Vagina (tissue), 2 donors: ENCODE results near the gene JAG2. TPM values are rescaled to one million over a fixed set of nuclear protein-coding genes. Genes with fewer than 3 reads are reported as not detected.

Experiments used
- DNase-seq, 2 donors: peaks; one replicate each; pipeline ENCODE4 v3.0.0-alpha.2; 2017; ENCODE audit errors: extremely low spot score in 2 of 2
- H3K27ac ChIP-seq: fragments of 200-600 bp; sonication (generic); one replicate; pipeline ENCODE4 v1.5.1; 2019
- H3K27me3 ChIP-seq: fragments of 200-600 bp; sonication (generic); one replicate; pipeline ENCODE4 v1.5.1; 2019
- H3K36me3 ChIP-seq, 2 donors: fragments of 200-600 bp; sonication (generic); one replicate each; pipeline ENCODE4 v1.5.1; 2017 to 2019
- H3K4me1 ChIP-seq: fragments of 200-600 bp; sonication (generic); one replicate; pipeline ENCODE4 v1.5.1; 2019
- H3K4me3 ChIP-seq, 2 donors: fragments of 200-600 bp; sonication (generic); 1 replicate in 1 of 2; 2 replicates in 1 of 2; pipeline ENCODE4 v1.5.1; 2016 to 2019
- H3K9me3 ChIP-seq: fragments of 200-600 bp; sonication (generic); one replicate; pipeline ENCODE4 v1.5.1; 2019
- CTCF ChIP-seq, 3 experiments: fragments of 450-650 bp in 2 of 3; fragments of 200-600 bp in 1 of 3; sonication (generic) in 1 of 3; IDR thresholded peaks; one replicate each; pipeline ENCODE4 v1.5.1; 2017 to 2019; ENCODE audit warnings: antibody characterized with exemption in 3 of 3, mild to moderate bottlenecking in 2 of 3, moderate library complexity in 2 of 3
- POLR2A ChIP-seq, 2 donors: fragments of 450-650 bp; IDR thresholded peaks; one replicate each; pipeline ENCODE4 v1.6.1; 2017; ENCODE audit warnings: antibody characterized with exemption in 2 of 2, mild to moderate bottlenecking in 2 of 2, moderate library complexity in 2 of 2
- POLR2AphosphoS5 ChIP-seq, 2 donors: sonication (generic); formaldehyde crosslinking; IDR thresholded peaks; one replicate each; pipeline ENCODE4 v1.9.0; 2017; ENCODE audit warnings: antibody characterized with exemption in 2 of 2, mild to moderate bottlenecking in 2 of 2, low read depth in 1 of 2; ENCODE audit not compliant: insufficient read depth in 1 of 2
- intact Hi-C: fragments of 100-400 bp; cut with DNase I; formaldehyde crosslinking; loops from one replicate; pipeline ENCODE4 v1.15.1; 2023
- total RNA-seq: library from RNA; depleted of rRNA; stranded (reverse); fragments of >200 nt; gene quantifications from one replicate; pipeline ENCODE4 v1.2.3, GENCODE V29; 2016

Gene JAG2
- total RNA-seq, 1 donor from 2014 or later: 17.7 TPM

GRCh38 chr14:105187116-105187515 lies 18.5 kb upstream of the JAG2 start:
- Histone ChIP-seq H3K27me3 (no peaks in the 10 kb centered on the region), H3K36me3 (no peaks in the 10 kb centered on the region), H3K4me1 (peaks cover 7% of the 10 kb centered on the region), H3K9me3 (no peaks in the 10 kb centered on the region), H3K27ac (no peak overlapping the region), H3K4me3 (no peak overlapping the region)
- TF ChIP-seq POLR2A (IDR thresholded peaks at IDR 0.05) (no peak), CTCF (IDR thresholded peaks at IDR 0.05) (no peak), POLR2AphosphoS5 (IDR thresholded peaks at IDR 0.05; ENCODE audit: insufficient read depth in 1 of 2, low read depth in 1 of 2) (no peak)
- intact Hi-C loops: no loop called here
- no peak for DNase-seq

GRCh38 chr14:105185973-105186372 lies 17.4 kb upstream of the JAG2 start:
- Histone ChIP-seq H3K36me3 (no peaks in the 10 kb centered on the region), H3K27ac (no peak overlapping the region), H3K4me3 (no peak overlapping the region), H3K9me3 (no peaks in the 10 kb centered on the region), H3K4me1 (peaks cover 15% of the 10 kb centered on the region), H3K27me3 (no peaks in the 10 kb centered on the region)
- DNase-seq: no peak
- TF ChIP-seq POLR2AphosphoS5 (IDR thresholded peaks at IDR 0.05; ENCODE audit: insufficient read depth in 1 of 2, low read depth in 1 of 2): no peak
- no peak for TF ChIP-seq POLR2A (IDR thresholded peaks at IDR 0.05)
- TF ChIP-seq CTCF (IDR thresholded peaks at IDR 0.05): no peak
- intact Hi-C loops: no loop called here

GRCh38 chr14:105185001-105185400 lies 16.4 kb upstream of the JAG2 start:
- Histone ChIP-seq H3K4me1 (peaks cover 22% of the 10 kb centered on the region), H3K9me3 (no peaks in the 10 kb centered on the region), H3K4me3 (no peak overlapping the region), H3K27me3 (no peaks in the 10 kb centered on the region), H3K36me3 (no peaks in the 10 kb centered on the region), H3K27ac (no peak overlapping the region)
- intact Hi-C loops: no loop called here
- no peak for TF ChIP-seq CTCF (IDR thresholded peaks at IDR 0.05)
- TF ChIP-seq POLR2A (IDR thresholded peaks at IDR 0.05): no peak
- DNase-seq: no peak

- intact Hi-C loops: no loop called here
- Histone ChIP-seq H3K9me3 (no peaks in the 10 kb centered on the region), H3K36me3 (no peaks in the 10 kb centered on the region), H3K27ac (no peak overlapping the region), H3K27me3 (no peaks in the 10 kb centered on the region), H3K4me1 (peaks cover 28% of the 10 kb centered on the region), H3K4me3 (no peak overlapping the region)
- DNase-seq: no peak
- TF ChIP-seq CTCF (IDR thresholded peaks at IDR 0.05) (no peak), POLR2AphosphoS5 (IDR thresholded peaks at IDR 0.05; ENCODE audit: insufficient read depth in 1 of 2, low read depth in 1 of 2) (no peak), POLR2A (IDR thresholded peaks at IDR 0.05) (no peak)
Observed at GRCh38 chr14:105184461-105184860, 15.9 kb upstream of the JAG2 start.

GRCh38 chr14:105182296-105183020 lies 13.9 kb upstream of the JAG2 start:
- H3K36me3 ChIP-seq: no peaks in the 10 kb centered on the region
- H3K27ac ChIP-seq: no peak overlapping the region
- no peak for DNase-seq
- H3K4me1 ChIP-seq: peaks cover 32% of the 10 kb centered on the region
- no peaks in the 10 kb centered on the region for H3K27me3 ChIP-seq
- TF ChIP-seq POLR2AphosphoS5 (IDR thresholded peaks at IDR 0.05; ENCODE audit: insufficient read depth in 1 of 2, low read depth in 1 of 2) (no peak), POLR2A (IDR thresholded peaks at IDR 0.05) (no peak), CTCF (IDR thresholded peaks at IDR 0.05) (no peak)
- no peaks in the 10 kb centered on the region for H3K9me3 ChIP-seq
- H3K4me3 ChIP-seq: no peak overlapping the region
- intact Hi-C loops: no loop called here
